K562 (cell line): Measurements from ENCODE around the gene FBXO21.

Source experiments
- KDM1A ChIP-seq, 2 experiments: fragments of 450-650 bp; IDR thresholded peaks; 2 replicates each; pipeline ENCODE4 v1.6.1; 2016; ENCODE audit warnings: mild to moderate bottlenecking in 2 of 2
- NFRKB ChIP-seq: fragments of 450-650 bp; IDR thresholded peaks from 2 replicates; pipeline ENCODE4 v1.6.1; 2016; ENCODE audit warnings: low read depth
- ZNF121 ChIP-seq: sonication (generic); formaldehyde crosslinking; conservative IDR thresholded peaks from 2 replicates; pipeline ENCODE4 v1.8.0; 2022; ENCODE audit warnings: missing genetic modification reagents
- TF ChIP-seq, protein P1 (sequence below), 3 experiments: IDR thresholded peaks in 2 of 3; conservative IDR thresholded peaks in 1 of 3; 2 replicates each; pipeline ENCODE4 v1.5.1; 2011 to 2012; ENCODE audit warnings: low read length in 3 of 3, mild to moderate bottlenecking in 3 of 3, control low read depth in 2 of 3, improper control_type of control experiment in 1 of 3, inconsistent platforms in 1 of 3, low read depth in 1 of 3, mixed read lengths in 1 of 3, moderate library complexity in 1 of 3; ENCODE audit not compliant: insufficient read depth in 2 of 3

DNA sequence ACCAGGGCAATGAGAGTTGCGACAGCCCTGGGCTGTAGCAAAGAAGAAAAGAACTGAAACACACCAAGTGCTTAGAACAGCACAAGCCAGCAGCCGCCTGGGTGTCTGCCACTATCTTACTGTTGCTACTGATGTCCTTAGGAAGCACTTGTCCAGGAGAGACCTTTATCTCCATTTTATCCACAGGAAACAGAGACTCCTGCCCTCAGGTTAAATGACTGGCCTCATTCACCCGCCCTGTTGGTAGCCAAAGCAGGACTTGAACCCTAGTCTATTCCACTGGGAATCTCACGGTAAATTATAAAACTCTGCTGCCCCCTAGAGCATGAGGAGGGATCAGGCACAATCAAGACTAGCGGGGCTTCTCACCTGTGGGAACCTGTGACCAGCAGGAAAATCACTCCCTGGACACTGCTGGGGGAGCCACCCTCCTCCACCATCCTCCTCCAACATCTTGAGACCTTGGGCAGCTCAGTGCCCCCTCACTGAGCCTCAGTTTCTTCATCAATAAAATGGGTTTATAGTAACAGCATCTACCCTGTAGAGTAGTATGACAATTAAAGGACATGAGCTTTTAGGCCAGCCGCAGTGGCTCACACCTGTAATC is 70.6 kb downstream of the FBXO21 start:
- TF ChIP-seq, protein P1, sequence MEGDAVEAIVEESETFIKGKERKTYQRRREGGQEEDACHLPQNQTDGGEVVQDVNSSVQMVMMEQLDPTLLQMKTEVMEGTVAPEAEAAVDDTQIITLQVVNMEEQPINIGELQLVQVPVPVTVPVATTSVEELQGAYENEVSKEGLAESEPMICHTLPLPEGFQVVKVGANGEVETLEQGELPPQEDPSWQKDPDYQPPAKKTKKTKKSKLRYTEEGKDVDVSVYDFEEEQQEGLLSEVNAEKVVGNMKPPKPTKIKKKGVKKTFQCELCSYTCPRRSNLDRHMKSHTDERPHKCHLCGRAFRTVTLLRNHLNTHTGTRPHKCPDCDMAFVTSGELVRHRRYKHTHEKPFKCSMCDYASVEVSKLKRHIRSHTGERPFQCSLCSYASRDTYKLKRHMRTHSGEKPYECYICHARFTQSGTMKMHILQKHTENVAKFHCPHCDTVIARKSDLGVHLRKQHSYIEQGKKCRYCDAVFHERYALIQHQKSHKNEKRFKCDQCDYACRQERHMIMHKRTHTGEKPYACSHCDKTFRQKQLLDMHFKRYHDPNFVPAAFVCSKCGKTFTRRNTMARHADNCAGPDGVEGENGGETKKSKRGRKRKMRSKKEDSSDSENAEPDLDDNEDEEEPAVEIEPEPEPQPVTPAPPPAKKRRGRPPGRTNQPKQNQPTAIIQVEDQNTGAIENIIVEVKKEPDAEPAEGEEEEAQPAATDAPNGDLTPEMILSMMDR (IDR thresholded peaks at IDR 0.05 in 2 of 3, conservative IDR thresholded peaks at IDR 0.05 in 1 of 3; ENCODE audit: insufficient read depth in 2 of 3, low read depth in 1 of 3, low read length in 3 of 3), result peak; percentile 81 to 90 (median 85)
- TF ChIP-seq KDM1A (IDR thresholded peaks at IDR 0.05), result peak; percentile 82 to 92
- no peak for TF ChIP-seq ZNF121
- TF ChIP-seq NFRKB, result no peak
